ENCODE results near the gene GUCA1C.

Gene GUCA1C

GRCh38 chr3:108907194-108907593, 46.5 kb downstream of the GUCA1C start:
- no peak for DNase-seq

GRCh38 chr3:108899530-108899929, 54.1 kb downstream of the GUCA1C start:
- DNase-seq: no peak

GRCh38 chr3:108897883-108898282, 55.8 kb downstream of the GUCA1C start:
- DNase-seq: no peak

DNA sequence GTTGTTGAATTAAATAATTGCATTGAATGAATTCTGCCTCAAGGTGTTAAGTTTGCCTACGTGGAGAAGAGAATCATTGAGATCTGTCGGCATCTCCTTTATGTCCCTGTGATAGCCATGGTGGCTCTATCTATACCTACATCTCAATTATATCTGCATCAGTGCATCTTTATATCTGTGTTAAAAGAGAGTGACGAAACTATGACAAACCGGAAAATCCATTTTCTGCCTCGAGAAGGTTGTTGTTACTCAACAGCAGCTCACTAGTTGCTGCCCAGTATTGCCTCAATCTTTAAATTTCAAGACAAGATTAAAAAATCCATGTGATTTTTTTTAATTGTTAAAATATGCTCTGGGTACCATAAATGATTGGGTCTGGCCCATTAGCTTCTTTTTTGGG, 58.7 kb downstream of the GUCA1C start:
- DNase-seq: no peak

GRCh38 chr3:108891833-108892232, 61.8 kb downstream of the GUCA1C start:
- no peak for DNase-seq

DNA sequence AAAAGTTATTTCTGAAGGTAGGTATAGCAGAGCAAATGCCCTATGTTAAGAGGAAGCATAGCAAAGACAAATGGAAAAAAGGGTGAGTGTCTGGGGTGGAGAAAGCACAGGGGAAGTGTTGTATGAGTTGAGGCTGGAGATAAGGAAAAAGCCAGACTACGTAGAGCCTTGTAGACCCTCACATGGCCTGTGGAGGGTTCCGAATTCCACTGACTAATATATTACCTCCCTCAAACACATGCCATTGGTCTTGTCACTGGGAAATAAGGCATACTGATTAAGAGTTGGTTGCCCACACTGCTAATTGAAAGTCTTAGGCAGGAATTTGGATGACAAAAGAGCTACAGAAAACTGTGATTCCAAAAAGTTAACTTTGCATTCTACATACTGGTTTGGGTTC, 65.9 kb downstream of the GUCA1C start:
- DNase-seq: no peak

GRCh38 chr3:108887121-108887520, 66.6 kb downstream of the GUCA1C start:
- no peak for DNase-seq

DNA sequence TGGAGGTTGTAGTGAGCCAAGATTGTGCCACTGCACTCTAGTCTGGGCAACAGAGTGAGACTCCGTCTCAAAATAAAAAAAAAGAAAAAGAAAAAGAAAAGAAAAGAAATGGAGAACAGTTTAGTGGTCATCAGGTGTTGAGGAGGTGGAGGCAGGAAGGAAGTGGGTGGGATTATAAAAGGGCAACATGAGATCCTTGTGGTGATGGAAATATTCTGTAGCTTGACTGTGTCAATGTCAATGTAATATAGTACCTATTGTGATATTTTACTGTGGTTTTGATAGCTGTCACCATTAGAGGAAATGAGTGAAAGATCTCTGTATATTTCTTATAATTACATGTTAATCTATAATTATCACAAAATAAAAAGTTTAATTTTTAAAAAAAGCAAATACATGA, 70.3 kb downstream of the GUCA1C start:
- DNase-seq: no peak

DNA sequence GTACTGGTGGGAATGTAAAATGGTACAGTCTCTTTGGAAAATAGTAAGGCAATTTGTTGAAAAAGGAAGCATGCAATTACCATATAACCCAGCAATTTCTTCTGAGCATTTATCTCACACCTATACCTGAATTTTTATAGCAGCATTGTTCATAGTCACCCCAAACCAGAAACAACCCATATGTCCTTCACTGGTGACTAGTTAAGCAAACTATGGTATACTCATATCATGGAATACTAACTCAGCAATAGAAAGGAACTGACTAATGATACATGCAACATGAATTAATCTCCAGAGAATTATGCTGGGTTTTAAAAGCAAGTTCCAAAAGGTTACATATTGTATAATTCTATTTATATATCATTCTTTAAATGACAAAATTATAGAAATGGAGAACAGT, 70.9 kb downstream of the GUCA1C start:
- no peak for DNase-seq

DNA sequence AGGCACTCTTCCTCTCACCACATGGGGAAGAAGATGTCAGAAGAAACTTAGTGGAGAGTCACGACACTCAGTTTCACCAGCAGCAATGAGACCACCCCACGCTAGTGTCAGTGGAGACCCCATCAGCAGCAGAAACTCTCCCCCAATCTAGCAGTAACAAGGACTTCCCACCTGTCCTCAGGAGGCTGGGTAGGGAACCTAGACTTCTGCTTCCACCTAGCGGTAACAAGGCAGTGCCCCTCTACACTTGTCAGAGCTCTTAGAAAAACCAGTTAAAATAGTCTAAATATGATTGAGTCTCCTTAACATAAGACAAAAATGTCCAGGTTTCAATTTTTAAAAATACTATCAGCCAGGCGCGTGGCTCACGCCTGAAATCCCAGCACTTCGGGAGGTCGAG, 73.8 kb downstream of the GUCA1C start:
- no peak for DNase-seq

- DNase-seq: peak; percentile 8
Measured at GRCh38 chr3:108877901-108878300, 75.8 kb downstream of the GUCA1C start.

DNA sequence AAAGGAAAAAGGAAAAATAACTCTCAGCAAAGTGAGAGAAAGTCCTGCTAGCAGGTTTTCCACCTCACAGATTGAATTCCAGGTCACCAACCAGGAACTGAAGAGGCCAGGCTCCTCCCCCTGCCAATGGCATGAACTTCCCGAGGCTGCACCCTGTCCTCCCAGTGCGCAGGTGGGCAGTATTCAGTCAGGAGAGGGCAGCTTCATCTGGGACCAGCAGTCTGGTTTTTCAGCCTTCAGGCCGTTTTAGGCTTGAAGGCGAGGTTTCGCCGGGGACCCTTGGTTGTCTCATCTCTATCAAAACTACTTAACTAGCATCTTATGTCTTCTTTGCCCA, 89.9 kb downstream of the GUCA1C start:
- DNase-seq: no peak

- peak; percentile 54 for DNase-seq
Measured at GRCh38 chr3:108862865-108863798, 90.5 kb downstream of the GUCA1C start.

- no peak for DNase-seq
Measured at GRCh38 chr3:108861401-108861800, 92.3 kb downstream of the GUCA1C start.

Data from activated CD4-positive, alpha-beta T cell treated with anti-CD3 and anti-CD28 coated beads, Interleukin-10, Interleukin-2, amounts not matched to agents 100 ng/mL and 50 ng/mL, durations not matched to agents 16 hours and 8 hours (primary cell).